ENCODE data around the gene SLC35B2. TPM values are rescaled to one million over a fixed set of nuclear protein-coding genes. Genes with fewer than 3 reads are reported as not detected.

The SLC35B2 gene
- total and polyA plus RNA-seq, 8 donors, result 38.7 to 50.3 (median 43.7) TPM

DNA sequence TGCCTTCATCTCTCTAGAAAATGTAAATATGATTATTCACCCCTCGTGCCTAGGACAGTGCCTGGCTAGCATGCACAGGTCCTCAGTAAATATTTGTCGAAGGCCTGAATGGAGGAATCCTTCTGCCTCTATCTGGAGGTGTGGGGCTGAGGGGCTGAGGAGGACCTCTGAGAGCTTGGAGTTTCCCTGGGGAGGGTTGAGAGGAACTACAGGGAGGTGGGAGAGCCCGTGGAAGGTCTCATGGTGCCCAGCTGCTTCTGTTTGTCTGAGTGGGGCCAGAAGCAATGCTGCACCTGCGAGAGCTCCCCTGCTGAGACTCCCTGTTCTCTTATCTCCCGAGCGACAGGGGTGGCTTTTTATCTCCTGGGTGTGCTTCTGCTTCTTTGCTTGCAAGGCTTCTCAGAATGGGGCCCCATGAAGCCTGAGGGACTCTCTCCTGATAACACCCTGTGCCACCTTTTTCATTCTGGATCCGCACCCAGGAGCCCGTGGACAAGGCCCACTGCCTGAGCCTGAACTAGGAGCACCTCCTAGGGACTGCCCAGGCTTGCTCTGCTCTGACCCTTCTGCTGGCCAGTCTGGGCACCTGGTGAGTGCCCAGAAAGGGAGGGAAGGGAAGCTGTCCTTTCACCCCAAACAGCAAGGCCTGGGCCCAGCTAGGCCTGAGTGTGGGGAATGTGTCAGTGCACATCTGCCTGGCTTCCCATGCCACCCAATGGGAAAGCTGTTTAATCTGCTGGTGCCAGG lies 31.6 kb downstream of the SLC35B2 start:
- peaks cover 20 to 56% of the 10 kb centered on the region in 2 donors for H3K4me1 ChIP-seq
- peaks cover 0 to 10% of the 10 kb centered on the region in 2 donors for H3K36me3 ChIP-seq
- intact Hi-C loops (cut with DNase I), result no loop called here
- H3K4me3 ChIP-seq, result no peak overlapping the region
- H3K9me3 ChIP-seq, result no peaks in the 10 kb centered on the region
- H3K27me3 ChIP-seq, result no peaks in the 10 kb centered on the region
- no peak overlapping the region for H3K27ac ChIP-seq
- TF ChIP-seq, protein P1, sequence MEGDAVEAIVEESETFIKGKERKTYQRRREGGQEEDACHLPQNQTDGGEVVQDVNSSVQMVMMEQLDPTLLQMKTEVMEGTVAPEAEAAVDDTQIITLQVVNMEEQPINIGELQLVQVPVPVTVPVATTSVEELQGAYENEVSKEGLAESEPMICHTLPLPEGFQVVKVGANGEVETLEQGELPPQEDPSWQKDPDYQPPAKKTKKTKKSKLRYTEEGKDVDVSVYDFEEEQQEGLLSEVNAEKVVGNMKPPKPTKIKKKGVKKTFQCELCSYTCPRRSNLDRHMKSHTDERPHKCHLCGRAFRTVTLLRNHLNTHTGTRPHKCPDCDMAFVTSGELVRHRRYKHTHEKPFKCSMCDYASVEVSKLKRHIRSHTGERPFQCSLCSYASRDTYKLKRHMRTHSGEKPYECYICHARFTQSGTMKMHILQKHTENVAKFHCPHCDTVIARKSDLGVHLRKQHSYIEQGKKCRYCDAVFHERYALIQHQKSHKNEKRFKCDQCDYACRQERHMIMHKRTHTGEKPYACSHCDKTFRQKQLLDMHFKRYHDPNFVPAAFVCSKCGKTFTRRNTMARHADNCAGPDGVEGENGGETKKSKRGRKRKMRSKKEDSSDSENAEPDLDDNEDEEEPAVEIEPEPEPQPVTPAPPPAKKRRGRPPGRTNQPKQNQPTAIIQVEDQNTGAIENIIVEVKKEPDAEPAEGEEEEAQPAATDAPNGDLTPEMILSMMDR (IDR thresholded peaks at IDR 0.05), result no peak
- DNase-seq, result no peak
- no peak for ATAC-seq

DNA sequence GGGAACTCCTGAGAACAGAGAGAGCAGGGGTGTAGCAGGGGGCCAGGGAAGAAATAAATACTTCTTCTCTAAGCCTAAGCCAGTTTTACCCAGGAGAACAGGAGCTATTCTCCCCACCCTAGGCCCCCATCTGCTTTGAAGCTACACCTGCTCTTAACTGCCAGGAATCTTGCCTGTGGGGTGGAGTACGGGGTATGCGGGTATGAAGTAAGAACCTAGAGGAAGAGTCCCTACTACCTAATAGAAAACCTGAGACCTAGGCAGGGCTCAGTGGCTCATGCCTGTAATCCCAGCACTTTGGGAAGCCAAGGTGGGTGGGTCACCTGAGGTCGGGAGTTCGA lies 32.4 kb downstream of the SLC35B2 start:
- no peak overlapping the region for H3K27ac ChIP-seq
- ATAC-seq (no peak), DNase-seq (no peak)
- no peak overlapping the region for H3K4me3 ChIP-seq
- no peaks in the 10 kb centered on the region for H3K27me3 ChIP-seq
- intact Hi-C loops (cut with DNase I), result no loop called here
- H3K9me3 ChIP-seq, result no peaks in the 10 kb centered on the region
- H3K36me3 ChIP-seq, result peaks cover 0 to 1% of the 10 kb centered on the region in 2 donors
- TF ChIP-seq, protein P1 (IDR thresholded peaks at IDR 0.05), result no peak
- peaks cover 22 to 62% of the 10 kb centered on the region in 2 donors for H3K4me1 ChIP-seq

DNA sequence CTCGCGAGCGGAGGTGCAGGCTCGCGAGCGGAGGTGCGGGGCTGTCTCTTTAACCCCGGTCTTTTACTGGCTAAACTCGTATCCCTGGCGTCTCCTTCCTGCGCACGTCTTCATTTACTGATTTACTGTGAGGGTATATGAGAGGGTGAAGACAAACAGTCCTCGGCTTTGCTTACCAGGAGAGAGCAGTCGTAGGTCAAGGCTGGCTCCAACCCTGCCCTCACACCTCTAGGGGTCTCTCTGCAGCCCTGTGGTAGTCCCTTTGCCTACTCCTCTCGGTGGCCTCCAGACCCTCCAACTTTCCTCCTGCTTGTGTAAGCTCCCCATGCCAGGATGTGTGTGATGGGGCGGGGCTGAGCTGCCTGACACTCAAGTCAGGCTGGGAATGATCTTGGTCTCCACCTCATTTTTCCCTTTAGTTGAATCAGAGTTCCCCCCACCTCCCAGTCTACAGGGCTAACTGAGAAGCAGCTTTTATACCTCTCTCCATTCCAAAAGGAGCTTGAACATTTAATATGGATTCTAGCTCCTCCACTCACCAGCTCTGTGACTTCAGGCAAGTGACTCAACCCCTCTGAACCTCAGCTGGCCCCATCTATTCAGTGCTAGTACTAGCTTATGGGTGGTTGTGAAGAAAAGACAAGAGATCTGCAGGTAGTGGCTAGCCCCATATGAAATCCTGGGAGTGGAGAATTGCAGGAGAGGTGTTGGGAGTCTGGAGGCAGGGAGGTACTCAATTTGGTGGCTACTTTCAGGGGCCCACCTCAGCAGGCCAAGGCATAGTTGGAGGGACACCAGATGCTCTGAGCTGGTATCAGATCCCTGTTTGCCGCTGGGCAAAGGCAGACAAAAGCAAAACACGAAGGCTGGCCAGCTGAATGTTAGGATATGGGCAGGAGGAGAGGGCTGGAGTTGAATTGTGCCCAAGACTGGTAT lies 33.0 kb downstream of the SLC35B2 start:
- ATAC-seq (no peak), DNase-seq (no peak)
- Histone ChIP-seq H3K36me3 (no peaks in the 10 kb centered on the region), H3K27me3 (no peaks in the 10 kb centered on the region), H3K4me1 (peaks cover 27 to 68% of the 10 kb centered on the region in 2 donors), H3K4me3 (peak overlapping the region; percentile 55 to 61), H3K9me3 (no peaks in the 10 kb centered on the region), H3K27ac (no peak overlapping the region)
- intact Hi-C loops (cut with DNase I), result no loop called here
- TF ChIP-seq, protein P1 (IDR thresholded peaks at IDR 0.05), result no peak

GRCh38 chr6:44223319-44224028 lies 33.9 kb downstream of the SLC35B2 start, which contains the start of gene SLC29A1:
Gene SLC29A1, plus strand, starts transcription at chr6:44223595. Its CDS starts 3,719 bp downstream, at chr6:44227314.
- Histone ChIP-seq H3K36me3 (no peaks in the 10 kb centered on the region), H3K4me3 (peak within 1 kb of the TSS; percentile 55 to 61), H3K27me3 (no peaks in the 10 kb centered on the region), H3K4me1 (peaks cover 31 to 76% of the 10 kb centered on the region in 2 donors), H3K27ac (no peak within 1 kb of the TSS), H3K9me3 (no peaks in the 10 kb centered on the region)
- peak in 3 of 4 donors; percentile 78 to 97 (median 85) for DNase-seq
- intact Hi-C loops (cut with DNase I), result no loop called here
- ATAC-seq, result peak; percentile 57
- TF ChIP-seq, protein P1 (IDR thresholded peaks at IDR 0.05), result no peak
